Stimulated activated CD8-positive, alpha-beta memory T cell treated with anti-CD3 and anti-CD28 coated beads, Interleukin-7, amount 100 ng/mL, for 48 hours (primary cell): Measurements from ENCODE around the gene CUEDC1.
"Not testable (repeated sequence)": the region's sequence is repeated elsewhere in the genome, so short reads cannot be mapped to it uniquely, and the experiment has no call there.

Source experiments
- DNase-seq, 2 donors: peaks; one replicate each; pipeline ENCODE4 v3.0.0-alpha.2; 2020; ENCODE audit warnings: low read depth in 1 of 2; ENCODE audit errors: extremely low read depth in 1 of 2

CUEDC1 gene

DNA sequence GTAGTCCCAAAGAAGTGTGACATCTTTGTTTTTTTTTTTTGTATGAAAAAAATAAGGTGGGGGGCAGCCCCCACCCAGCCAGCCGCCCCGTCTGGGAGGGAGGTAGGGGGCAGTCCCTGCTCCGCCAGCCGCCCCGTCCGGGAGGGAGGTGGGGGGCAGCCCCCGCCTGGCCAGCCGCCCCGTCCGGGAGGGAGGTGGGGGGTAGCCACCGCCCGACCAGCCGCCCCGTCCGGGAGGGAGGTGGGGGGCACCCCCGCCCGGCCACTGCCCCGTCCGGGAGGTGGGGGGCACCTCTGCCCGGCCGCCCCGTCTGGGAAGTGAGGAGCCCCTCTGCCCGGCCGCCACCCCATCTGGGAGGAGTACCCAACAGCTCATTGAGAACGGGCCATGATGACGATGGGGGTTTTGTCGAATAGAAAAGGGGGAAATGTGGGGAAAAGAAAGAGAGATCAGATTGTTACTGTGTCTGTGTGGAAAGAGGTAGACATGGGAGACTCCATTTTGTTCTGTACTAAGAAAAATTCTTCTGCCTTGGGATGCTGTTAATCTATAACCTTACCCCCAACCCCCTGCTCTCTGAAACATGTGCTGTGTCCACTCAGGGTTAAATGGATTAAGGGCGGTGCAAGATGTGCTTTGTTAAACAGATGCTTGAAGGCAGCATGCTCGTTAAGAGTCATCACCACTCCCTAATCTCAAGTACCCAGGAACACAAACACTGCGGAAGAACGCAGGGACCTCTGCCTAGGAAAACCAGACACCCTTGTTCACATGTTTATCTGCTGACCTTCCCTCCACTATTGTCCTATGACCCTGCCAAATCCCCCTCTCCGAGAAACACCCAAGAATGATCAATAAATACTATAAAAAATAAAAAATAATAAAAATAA, 108.9 kb downstream of the CUEDC1 start:
- DNase-seq: not testable (repeated sequence)

- DNase-seq: no peak
Measured at GRCh38 chr17:57842280-57842679, 112.9 kb downstream of the CUEDC1 start.

DNA sequence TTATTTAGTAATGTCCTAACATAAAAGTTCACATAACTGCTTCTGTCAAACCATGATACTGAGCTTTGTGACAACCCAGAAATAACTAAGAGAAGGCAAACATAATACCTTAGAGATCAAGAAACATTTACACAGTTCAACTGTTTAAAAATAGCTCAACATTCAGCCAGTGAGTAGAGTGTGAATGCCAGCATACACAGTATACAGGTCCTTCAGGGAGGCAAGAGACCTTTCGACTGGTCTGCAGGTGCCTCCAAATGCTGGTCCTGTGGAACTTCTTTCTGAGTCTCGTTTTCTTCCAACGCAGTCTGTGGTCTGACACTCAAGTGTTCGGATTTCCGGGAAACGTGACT, 115.7 kb downstream of the CUEDC1 start:
- DNase-seq: no peak

DNA sequence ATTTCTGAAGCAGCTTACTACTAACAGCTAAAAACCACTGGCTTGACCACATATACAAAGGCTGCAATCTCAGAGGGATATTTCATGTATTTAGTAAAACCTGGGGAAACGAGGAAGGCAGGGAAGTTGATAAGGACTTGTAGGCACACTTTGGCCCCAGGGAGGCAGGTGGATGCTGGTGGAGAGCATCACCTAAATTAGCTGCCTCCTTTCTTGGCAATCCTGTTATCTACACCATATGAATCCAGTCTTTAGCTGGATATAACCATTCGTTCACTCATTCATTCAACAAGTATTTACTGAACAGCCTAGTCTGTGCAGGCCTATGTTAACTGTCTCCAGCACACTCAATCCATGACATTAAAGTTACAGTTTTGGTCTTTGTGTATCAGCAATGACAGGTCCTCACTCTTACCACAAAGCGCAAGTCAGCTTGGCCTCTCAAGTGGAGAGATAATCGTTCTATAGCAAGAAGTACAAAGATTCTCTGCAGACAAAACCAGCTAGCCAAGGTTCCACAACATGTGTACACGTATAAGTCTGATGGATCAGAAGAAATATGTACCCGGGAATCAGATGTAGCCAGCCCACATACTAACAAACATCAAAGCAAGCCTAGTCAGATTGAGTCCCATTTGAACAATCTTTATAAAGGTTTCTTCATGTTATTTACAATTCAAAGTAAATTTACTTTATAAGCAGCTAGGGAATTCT, 116.2 kb downstream of the CUEDC1 start:
- DNase-seq: no peak

DNA sequence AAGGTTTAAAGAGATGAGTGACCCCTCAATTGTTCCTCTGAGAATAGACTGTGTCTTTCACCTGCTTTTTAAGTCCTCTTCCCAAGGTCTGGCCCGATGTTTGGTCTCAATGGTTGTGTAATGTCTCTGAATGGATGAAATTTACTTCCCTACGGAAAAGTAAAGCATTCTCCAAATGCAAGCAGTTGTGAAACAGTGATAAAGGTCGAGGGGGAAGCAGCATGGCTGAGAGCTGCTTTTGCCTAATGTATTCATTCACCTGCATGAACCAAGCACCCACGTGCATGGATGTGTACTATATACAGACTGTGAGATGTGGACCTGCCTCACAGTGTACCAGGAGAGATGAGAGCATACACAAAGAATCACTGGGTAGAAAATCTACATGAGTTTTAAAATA, 116.8 kb downstream of the CUEDC1 start:
- no peak for DNase-seq

- no peak for DNase-seq
Measured at GRCh38 chr17:57835333-57835900, 119.8 kb downstream of the CUEDC1 start.

DNA sequence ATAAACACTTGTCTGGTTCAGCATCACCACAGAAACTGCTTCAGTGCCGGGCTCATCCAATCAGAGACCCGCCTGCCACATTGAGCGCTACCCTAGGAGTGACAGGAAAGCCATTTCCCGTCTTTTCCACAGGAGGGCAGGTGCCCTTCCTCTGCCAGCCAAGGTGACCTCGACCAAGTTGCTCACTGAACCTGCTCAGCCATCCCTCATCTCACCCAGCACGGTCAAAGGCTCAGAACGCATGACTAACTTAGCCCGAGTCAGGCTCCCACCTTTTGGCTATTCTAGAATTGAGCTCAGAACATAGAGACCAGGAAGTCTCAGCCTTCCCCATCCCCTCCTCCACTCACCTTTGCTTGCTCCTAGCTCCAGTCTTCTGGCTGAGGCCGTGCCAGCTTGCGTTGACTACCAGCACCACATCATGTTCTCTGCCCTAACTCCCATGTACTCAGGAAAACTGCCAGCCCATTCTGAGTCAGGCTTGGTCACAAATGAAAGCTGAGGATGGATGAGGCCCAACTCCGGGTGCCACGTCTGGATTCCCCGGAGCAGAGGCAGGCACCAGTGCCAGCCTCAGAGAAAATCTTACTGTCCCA, 121.0 kb downstream of the CUEDC1 start:
- no peak for DNase-seq

DNA sequence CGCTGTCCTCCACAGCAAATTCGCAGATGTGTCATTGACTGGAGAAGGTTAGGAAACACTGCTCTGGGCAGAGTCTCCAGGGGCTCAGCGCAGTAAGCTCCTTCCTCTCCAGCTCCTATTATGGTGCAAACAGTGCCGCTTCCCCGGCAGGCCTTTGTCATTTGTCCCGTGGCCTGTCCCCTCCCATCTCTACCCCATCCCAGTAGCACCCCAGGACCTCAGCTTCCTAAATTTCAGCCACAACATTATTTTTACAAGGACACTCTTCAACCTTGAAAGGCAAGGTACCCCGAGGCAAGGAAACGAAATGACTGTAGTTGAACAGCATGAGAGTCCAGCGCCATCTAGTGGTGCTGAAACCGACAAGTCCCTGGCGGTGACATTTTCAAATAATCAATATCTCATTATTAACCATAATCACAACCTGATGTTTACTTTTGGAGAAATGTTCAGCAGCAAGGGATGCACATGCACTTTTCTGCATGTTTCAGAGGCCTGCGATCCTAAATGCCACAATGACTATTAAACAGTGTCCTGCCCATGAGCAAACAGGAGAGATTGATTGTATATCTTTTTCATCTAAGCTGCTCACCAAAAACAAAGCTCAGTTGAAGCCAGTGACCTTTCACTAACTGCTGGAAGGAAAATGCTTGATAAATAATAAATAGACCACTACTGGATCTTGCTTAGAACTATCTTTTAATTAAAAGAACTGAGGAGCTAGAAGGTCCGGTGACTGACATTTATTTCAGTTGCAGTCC, 121.9 kb downstream of the CUEDC1 start:
- peak in 1 of 2 donors; percentile 39 for DNase-seq

- no peak for DNase-seq
Measured at GRCh38 chr17:57832314-57833178, 122.7 kb downstream of the CUEDC1 start.

- no peak for DNase-seq
Measured at GRCh38 chr17:57830880-57831279, 124.3 kb downstream of the CUEDC1 start.

DNA sequence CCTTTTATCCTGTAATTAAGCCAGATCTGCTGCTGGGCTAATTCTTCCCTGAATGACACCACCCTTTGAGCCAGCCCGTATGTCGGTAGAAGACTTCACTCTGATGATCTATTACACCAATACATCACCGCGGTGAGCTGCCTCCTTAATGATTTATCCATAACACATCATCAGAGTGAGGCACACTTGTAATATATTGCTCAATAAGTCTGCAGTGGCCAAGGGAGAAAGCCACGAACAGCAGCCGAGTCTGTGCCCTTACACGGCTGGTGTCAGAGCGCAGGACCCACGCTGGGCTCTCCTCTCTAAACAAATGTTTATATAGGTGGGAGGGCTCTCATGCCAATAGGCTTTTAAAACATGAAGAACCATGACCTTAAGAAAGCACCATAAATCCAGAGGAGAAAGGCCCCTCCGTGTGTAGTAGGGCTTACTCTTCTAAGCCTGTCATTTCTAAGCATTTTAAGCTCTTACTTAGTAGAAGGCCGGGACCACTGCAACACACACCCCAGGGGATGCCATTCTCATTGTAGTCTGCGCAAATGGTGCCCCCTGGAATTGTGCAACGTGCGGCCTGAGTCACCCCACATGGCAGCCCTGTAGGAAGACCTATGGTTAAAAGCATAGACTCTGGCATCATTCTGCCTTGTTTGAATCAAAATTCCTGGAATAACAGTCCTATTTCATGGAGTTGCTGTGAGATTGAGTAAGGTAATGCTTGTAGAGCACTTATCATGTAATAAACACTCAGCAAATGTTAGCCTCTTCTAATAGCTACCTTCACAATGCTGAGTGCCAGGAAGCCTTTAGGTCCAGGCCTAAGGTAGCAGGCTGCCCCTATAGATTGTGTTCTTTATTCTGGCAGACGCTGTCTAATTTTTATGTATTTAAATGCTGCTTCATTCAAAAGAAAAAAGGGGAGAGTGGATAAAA, 131.5 kb downstream of the CUEDC1 start:
- DNase-seq: no peak

GRCh38 chr17:57819867-57820266, 135.3 kb downstream of the CUEDC1 start:
- no peak for DNase-seq

GRCh38 chr17:57819285-57819684, 135.9 kb downstream of the CUEDC1 start:
- DNase-seq: no peak

- DNase-seq: no peak
Measured at GRCh38 chr17:57818066-57818465, 137.1 kb downstream of the CUEDC1 start.

DNA sequence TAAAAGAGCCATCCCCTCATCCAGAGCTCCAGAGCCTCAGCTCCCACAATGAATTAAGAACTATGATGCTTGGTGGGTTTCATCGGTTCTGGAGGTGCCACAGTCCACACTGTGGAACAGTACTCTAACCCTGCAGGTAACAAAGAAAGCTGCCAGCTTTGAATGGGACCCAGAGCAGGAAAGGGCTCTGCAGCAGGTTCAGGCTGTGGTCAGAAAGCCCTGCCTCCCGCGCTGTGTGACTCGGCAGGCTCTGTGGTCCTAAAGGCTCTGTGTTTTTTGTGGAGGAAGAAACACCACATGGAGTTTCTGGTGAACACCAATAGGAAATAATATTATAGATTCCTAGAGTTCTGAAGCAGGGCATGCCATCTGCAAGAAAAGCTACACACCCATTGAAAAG, 137.9 kb downstream of the CUEDC1 start:
- DNase-seq: no peak

DNA sequence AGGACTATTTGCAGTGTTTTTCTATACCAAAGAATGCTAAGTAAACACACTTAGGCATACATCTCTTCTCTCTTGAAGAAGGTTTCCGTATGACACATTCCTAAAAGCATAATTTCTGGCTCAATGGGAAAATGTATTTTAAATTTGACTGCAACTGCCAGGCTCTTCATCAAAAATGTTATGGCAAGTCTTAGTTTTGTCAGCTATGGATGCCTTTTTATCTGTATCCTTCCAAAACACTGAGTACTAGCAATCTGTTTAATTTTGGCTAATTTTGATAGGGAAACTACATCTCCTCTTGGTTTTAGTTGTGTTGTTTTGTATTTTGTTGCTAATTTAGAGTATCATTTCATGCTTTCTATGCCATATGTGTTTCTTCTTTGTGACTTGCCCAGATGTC, 140.8 kb downstream of the CUEDC1 start:
- DNase-seq: no peak

- DNase-seq: no peak
Measured at GRCh38 chr17:57811638-57812280, 143.5 kb downstream of the CUEDC1 start.
